Epithelial cell of esophagus (primary cell): ENCODE results near the gene LINC01488.

Source experiments
- DNase-seq: peaks from one replicate; pipeline ENCODE4 v3.0.0; 2010; ENCODE audit warnings: low read depth
- H3K4me3 ChIP-seq: 2 replicates; pipeline ENCODE4 v1.5.1; 2011; ENCODE audit warnings: mild to moderate bottlenecking, low read length, control low read depth
- TF ChIP-seq, protein P1 (sequence below): IDR thresholded peaks from 2 replicates; pipeline ENCODE4 v1.5.1; 2011; ENCODE audit warnings: low read depth, mild to moderate bottlenecking, low read length, control low read depth, inconsistent platforms; ENCODE audit not compliant: insufficient read depth; ENCODE audit errors: missing control alignments

Gene LINC01488

GRCh38 chr11:69463995-69464960 lies 17.2 kb upstream of the LINC01488 start:
- no peak overlapping the region for H3K4me3 ChIP-seq
- no peak for DNase-seq
- TF ChIP-seq, protein P1, sequence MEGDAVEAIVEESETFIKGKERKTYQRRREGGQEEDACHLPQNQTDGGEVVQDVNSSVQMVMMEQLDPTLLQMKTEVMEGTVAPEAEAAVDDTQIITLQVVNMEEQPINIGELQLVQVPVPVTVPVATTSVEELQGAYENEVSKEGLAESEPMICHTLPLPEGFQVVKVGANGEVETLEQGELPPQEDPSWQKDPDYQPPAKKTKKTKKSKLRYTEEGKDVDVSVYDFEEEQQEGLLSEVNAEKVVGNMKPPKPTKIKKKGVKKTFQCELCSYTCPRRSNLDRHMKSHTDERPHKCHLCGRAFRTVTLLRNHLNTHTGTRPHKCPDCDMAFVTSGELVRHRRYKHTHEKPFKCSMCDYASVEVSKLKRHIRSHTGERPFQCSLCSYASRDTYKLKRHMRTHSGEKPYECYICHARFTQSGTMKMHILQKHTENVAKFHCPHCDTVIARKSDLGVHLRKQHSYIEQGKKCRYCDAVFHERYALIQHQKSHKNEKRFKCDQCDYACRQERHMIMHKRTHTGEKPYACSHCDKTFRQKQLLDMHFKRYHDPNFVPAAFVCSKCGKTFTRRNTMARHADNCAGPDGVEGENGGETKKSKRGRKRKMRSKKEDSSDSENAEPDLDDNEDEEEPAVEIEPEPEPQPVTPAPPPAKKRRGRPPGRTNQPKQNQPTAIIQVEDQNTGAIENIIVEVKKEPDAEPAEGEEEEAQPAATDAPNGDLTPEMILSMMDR: no peak

DNA sequence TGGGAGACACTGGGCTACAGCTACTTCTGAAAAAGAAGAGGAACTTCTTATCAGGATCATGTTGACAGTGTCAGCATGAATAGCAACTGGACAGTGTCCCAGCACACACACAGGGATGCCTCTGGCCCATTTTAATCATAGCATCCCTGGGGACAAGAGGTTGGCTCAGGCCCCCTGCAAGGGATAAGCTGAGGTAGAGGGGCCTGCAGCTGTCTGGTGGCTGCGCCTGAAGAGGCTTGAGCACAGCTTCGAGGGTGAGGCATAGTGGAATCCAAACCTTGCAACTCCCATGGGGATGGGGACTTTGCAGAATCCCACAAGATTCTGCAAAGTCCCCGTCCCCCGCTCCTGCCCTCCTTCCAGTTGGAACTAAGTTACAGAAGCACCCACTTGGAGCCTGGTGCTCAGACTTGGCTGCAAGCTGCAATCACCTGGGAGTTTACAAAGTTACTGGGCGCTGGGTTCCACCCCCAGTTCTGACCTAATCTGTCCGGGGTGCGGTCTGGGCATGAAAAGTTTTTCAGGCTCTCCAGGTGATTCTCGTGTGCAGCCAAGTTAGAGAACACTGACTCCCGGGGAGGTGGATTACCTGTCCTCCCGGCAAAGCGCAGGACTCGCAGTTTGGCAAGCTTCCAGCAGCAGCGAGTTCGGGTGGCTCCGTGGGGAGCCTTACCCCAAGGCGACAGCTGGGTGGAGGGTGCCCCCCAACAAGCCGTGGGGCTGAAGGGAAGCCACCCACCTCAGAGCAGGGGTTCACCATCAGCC lies 16.0 kb upstream of the LINC01488 start:
- H3K4me3 ChIP-seq: no peak overlapping the region
- peak; percentile 56 for DNase-seq
- TF ChIP-seq, protein P1: no peak

- DNase-seq: peak; percentile 17
- H3K4me3 ChIP-seq: no peak overlapping the region
These were observed 15.4 kb upstream of the LINC01488 start for GRCh38 chr11:69466039-69466438.

DNA sequence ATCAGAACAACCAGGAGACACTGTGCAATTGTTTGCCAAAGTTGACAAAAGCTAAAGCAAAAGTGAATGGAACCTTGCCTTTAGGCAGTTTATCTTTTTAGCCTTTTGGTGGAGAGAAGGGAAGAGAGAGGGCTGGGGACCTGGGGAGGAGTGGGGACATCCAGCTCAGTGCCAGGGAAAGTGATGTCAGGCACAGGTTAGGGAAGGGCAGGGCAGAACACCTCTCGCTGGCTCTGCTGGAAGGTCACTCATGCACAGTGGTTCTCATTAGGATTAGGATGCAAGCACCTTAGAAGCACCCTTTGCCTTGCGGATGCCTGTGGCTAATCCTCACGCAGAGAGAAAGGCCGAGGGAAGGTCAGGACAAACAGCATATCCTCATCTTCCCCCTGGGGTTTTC lies 14.3 kb upstream of the LINC01488 start:
- DNase-seq: no peak
- TF ChIP-seq, protein P1: no peak
- no peak overlapping the region for H3K4me3 ChIP-seq

More at GRCh38 chr11:69466039-69466438, 15.4 kb upstream of the LINC01488 start:
- TF ChIP-seq, protein P1: no peak

- no peak overlapping the region for H3K4me3 ChIP-seq
These were observed 13.8 kb upstream of the LINC01488 start for GRCh38 chr11:69467646-69468045.

GRCh38 chr11:69468221-69468620 lies 13.2 kb upstream of the LINC01488 start:
- DNase-seq: no peak
- no peak overlapping the region for H3K4me3 ChIP-seq
- TF ChIP-seq, protein P1: no peak

More at GRCh38 chr11:69467646-69468045, 13.8 kb upstream of the LINC01488 start:
- TF ChIP-seq, protein P1: no peak
- DNase-seq: no peak
